NCI-H1092 treated with DMSO at 0.1 percent for 48 hours (cell line): ENCODE results near the gene SCG5.

ENCODE experiments used
- DNase-seq: peaks from one replicate; lab custom pipeline; 2025; lab: John Stamatoyannopoulos, UW

The SCG5 gene

DNA sequence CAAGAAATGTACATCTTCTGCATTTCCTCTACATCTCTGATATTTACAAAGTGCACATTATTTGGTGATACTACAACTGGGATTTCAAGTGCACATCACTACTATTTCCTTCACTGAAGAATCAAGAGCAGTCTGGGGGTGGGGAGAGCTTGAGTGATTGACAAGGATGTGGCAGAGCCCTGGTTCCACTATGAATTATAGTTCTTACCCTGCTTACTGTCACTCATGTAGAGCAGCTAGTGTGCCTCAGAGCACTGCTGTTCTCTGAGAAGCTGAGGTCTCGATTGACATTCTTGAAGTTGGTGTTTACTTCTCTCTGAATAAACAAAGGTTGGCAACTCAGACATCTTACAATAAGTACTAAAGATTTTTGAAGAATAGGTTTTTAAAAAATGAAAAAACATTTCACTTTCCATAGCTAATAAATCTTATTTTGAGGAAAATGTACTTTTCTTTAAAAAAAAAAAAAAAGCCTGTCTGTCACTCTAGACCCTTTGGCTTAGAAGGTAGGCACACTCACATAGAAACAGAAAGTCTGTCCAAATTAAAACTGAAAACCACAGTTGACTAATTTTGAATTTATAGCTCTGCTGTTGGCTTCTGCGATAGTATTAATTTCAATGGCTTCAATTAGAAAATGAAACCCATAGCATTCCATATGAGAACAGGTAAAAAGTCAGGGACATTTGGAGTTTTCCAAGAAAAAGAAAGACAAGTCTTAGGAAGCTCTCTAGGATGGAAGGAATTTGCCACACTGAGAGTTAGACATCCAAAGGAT is 81.8 kb downstream of the SCG5 start:
- DNase-seq = no peak

DNA sequence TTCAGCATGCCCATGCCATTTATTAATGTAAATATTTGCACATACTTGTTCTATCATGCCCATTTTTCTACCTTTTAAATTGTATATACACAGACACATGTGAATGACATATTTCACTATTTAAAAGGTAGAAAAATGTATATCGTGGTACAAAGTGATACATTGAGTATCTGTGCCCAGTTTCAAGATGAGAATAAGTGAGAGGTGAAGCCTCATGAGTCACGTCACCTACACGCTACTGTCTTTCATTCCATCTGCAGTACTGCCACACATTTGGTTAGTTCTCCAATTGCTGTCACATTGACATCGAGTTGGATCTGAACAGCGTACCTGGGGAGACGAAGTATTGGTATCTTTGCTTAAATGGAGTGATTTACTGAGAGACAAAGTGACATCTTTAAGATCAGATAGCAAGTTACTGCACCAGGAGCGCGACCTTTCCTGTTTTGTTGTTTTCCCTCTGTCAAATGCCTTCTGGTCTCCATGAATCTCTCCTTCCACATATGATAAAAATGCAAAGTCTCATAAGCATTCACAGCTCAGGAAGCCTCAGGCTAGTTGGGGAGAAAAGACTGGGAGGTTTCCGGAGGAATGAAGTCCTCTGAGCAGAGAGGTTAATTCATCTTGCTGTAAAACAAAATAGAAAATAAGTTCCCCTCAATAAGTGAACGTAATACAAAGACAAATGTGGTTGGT is 88.3 kb downstream of the SCG5 start:
- DNase-seq = no peak

DNA sequence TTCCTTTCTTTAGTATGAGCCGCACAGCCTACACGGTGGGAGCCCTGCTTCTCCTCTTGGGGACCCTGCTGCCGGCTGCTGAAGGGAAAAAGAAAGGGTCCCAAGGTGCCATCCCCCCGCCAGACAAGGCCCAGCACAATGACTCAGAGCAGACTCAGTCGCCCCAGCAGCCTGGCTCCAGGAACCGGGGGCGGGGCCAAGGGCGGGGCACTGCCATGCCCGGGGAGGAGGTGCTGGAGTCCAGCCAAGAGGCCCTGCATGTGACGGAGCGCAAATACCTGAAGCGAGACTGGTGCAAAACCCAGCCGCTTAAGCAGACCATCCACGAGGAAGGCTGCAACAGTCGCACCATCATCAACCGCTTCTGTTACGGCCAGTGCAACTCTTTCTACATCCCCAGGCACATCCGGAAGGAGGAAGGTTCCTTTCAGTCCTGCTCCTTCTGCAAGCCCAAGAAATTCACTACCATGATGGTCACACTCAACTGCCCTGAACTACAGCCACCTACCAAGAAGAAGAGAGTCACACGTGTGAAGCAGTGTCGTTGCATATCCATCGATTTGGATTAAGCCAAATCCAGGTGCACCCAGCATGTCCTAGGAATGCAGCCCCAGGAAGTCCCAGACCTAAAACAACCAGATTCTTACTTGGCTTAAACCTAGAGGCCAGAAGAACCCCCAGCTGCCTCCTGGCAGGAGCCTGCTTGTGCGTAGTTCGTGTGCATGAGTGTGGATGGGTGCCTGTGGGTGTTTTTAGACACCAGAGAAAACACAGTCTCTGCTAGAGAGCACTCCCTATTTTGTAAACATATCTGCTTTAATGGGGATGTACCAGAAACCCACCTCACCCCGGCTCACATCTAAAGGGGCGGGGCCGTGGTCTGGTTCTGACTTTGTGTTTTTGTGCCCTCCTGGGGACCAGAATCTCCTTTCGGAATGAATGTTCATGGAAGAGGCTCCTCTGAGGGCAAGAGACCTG is 89.5 kb downstream of the SCG5 start:
- DNase-seq = no peak

DNA sequence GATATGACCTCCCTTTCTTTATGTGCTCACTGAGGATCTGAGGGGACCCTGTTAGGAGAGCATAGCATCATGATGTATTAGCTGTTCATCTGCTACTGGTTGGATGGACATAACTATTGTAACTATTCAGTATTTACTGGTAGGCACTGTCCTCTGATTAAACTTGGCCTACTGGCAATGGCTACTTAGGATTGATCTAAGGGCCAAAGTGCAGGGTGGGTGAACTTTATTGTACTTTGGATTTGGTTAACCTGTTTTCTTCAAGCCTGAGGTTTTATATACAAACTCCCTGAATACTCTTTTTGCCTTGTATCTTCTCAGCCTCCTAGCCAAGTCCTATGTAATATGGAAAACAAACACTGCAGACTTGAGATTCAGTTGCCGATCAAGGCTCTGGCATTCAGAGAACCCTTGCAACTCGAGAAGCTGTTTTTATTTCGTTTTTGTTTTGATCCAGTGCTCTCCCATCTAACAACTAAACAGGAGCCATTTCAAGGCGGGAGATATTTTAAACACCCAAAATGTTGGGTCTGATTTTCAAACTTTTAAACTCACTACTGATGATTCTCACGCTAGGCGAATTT is 91.2 kb downstream of the SCG5 start:
- no peak for DNase-seq

DNA sequence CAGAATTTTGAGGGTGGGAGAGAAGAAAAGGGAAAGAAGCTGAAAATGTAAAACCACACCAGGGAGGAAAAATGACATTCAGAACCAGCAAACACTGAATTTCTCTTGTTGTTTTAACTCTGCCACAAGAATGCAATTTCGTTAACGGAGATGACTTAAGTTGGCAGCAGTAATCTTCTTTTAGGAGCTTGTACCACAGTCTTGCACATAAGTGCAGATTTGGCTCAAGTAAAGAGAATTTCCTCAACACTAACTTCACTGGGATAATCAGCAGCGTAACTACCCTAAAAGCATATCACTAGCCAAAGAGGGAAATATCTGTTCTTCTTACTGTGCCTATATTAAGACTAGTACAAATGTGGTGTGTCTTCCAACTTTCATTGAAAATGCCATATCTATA is 91.8 kb downstream of the SCG5 start:
- DNase-seq = no peak

DNA sequence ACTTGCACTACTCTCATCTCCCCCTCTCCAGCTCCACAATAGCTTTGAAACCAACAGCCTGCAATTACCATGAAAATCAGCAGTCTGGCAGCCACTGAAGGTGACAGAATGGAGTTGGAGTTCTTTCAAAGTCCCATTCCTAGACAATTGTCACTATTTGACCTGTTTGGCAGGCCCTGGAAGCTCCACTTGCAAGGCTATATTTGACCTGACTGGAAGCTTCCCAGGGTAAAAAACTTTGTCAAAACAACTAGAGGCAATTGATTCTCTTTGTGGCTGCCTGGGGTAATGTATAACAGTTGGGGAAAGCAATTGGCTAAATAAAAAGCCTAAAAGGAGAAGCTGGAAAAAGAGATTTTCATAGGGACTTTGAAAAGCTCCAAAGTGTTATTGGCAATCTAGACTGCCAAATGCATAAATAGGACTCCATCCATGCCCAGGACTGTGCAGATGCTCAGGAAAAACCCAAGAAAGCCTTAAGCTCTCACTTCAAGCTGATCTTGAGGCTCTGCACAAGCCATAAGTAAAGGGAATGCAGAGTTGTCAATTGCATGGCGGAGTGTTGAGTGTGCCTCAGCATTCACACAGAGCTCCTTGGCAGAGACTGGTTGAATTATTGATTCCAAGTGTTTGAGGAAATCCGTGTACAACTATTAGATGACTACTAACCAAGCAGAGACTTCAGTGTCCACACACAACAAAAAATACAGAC is 94.6 kb downstream of the SCG5 start:
- no peak for DNase-seq

DNA sequence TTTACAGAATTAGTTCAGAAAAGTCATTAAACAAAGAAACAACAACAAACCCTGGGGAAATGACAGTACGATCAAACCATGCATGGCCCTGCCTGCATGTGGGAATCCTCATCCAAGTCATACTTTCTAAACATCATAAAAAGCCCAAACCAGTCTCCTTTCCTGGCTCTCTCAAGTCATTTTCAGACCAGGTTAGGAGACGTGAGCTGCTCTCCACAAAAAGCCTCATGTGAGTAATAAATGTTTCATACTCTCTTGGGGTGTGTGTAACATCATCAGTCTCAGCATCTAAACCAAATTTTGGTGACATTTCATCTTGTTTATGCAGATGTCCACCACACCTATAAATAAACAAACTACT is 95.2 kb downstream of the SCG5 start:
- DNase-seq = no peak

DNA sequence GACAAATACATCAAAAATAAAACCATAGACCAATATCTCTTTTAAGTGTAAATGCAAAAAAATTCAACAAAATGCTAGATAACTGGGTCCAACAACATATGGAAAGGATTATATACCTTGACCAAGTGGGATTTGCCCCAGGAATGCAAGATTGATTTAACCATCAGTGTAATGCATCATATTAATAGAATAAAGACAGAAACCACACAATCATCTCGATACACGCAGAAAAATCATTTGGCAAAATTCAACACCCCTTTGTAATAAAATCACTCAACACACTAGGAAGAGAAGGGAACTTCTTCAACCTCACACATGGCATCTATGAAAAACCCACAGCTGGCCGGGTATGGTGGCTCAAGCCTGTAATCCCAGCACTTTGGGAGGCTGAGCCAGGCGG is 95.8 kb downstream of the SCG5 start:
- DNase-seq = no peak

DNA sequence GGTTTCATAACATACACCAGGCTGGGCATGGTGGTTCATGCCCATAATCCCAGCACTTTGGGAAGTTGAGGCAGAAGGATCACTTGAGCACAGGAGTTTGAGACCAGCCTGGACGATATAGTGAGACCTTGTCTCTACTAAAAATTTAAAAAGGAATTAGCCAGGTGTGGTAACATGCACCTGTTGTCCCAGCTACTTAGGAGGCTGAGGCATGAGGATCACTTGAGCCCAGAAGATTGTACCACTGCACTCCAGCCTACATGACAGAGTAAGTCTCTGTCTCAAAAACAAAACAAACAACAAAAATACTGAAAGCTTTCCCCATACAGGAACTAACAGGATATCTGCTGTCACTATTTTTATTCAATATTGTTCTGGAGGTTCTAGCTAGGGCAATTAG is 97.2 kb downstream of the SCG5 start:
- DNase-seq = no peak

DNA sequence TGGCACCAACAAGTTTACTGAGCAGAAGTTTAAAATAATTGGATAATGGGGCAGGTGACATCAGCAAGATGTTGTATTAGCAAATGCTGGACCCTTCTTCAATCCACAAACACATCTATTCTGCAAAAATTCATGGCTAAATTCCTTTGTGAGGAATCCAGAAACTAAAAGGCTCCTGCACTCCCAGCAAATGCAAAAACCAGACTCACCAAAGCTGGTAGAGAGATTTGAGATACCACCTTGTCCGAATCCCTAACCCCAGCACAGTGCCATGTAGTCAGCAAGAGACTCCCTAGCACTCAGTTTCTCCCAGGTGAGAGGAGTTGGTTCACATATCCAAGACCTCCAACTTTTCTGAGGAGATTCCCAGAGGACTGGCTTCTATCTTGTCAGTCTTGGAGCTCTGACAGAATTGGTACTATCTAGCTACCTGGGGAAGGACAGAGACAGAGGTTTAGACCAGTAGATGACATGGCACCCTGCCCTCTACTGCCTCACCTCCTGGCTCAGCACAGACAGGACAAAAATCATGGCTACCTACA is 98.1 kb downstream of the SCG5 start:
- no peak for DNase-seq

DNA sequence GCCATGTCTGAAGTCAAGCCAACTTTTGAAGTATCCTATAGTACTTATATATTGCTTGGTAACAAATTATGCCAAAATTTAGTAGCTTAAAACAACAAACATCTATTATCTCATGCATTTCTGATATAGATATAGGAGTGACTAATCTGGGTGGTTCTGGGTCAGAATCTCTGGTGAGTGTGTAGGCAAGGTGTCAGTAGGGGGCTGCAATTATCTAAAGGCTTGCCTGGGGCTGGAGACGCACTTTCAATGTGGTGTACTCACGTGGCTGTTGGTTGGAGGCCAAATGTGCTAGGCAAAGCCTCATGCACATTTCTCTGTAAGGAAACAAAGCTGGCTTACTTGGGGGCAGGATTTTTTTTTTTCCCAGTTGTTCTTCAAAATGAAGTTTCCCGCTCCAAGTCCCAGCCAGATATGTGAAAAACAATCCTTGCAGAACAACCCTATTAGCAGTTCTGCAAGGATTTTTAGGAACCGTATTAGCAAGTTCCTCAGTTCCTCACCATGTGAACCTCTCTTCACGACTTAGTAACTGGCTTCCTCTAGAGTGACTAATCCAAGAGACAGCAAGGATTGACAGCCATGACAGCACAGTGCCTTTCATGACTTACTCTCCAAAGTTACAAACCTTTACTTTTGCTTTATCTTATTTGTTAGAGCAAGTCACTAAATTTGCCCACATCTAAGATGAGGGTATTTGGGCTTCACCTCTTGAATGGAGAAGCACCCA is 102.1 kb downstream of the SCG5 start:
- DNase-seq = peak; percentile 3

DNA sequence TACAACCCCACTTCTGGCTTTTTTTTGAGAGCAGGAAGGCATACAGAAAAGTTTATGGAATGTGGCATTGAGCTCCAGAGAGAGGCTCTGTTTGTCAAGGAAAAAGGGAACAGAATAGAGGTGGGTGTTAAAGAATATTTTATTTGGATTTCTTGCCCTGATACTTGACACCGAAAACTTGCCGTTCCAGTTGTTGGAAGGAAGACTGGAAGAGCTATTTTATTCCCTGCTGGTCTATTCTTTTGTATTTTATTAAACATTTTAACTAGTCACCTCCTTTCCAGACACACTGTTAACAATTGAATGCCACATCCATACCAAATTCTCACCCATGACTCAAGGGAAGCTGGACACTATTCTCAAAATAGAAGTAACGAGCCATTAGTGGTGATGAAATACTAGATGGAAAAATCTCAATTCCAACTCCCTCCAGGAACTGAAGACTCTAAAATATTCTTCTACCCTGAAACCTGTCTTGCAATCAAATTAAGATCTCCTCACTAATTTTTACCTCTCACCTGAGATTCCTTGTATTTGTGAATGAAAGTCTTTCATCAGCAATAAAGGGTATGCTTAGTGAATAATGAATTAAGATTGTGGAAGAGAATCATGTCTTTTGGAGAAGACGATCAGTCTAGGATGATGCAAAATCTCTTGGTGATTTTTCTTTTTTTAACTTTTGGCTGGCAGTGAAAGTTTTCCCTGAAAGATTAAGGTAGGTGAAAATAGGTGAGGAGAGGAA is 104.8 kb downstream of the SCG5 start:
- DNase-seq = no peak
